Measurements from ENCODE around the gene HIBADH.

The HIBADH gene

GRCh38 chr7:27662490-27663205 is at the start of gene HIBADH:
Gene HIBADH, minus strand, starts transcription at chr7:27662883. Its CDS starts 95 bp downstream, at chr7:27662788.
- peak; percentile 100 for DNase-seq (ENCODE audit: low read depth, low spot score)
- TF ChIP-seq CTCF (IDR thresholded peaks at IDR 0.05; ENCODE audit: low read depth, low read length) = no peak
- in situ Hi-C loops (cut with HindIII; ENCODE audit: low sequenced_read_pairs) = no loop called here
- peak within 1 kb of the TSS; percentile 89 for H3K4me3 ChIP-seq (ENCODE audit: low read depth, low read length)

DNA sequence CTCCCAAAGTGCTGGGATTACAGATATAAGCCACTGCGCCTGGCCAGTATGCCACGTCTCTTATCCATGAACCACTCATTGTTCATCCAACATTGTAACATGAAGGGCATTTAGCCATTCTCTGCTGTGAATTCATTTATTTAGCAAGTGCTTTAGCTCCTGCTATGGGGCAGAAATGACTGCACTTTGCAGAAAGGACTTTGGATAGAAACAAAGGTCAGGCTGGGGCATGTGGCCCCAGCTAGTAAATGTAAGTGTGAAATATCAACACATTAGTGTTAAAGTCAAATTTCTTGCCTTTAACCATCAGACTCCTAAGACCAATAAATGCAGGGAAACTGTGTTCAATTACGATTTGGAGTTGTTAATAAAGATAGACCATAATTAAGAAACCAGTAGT is 49.5 kb upstream of the HIBADH start:
- DNase-seq (ENCODE audit: low read depth, low spot score) = no peak
- TF ChIP-seq CTCF (IDR thresholded peaks at IDR 0.05; ENCODE audit: low read depth, low read length) = no peak
- in situ Hi-C loops (cut with HindIII; ENCODE audit: low sequenced_read_pairs) = no loop called here

GRCh38 chr7:27709137-27710075 is 46.7 kb upstream of the HIBADH start:
- H3K4me3 ChIP-seq (ENCODE audit: low read depth, low read length) = no peak overlapping the region
- TF ChIP-seq CTCF (IDR thresholded peaks at IDR 0.05; ENCODE audit: low read depth, low read length) = no peak
- peak; percentile 53 for DNase-seq (ENCODE audit: low read depth, low spot score)
- in situ Hi-C loops (cut with HindIII; ENCODE audit: low sequenced_read_pairs) = no loop called here

More for the DNA sequence above, 49.5 kb upstream of the HIBADH start:
- no peak overlapping the region for H3K4me3 ChIP-seq (ENCODE audit: low read depth, low read length)

DNA sequence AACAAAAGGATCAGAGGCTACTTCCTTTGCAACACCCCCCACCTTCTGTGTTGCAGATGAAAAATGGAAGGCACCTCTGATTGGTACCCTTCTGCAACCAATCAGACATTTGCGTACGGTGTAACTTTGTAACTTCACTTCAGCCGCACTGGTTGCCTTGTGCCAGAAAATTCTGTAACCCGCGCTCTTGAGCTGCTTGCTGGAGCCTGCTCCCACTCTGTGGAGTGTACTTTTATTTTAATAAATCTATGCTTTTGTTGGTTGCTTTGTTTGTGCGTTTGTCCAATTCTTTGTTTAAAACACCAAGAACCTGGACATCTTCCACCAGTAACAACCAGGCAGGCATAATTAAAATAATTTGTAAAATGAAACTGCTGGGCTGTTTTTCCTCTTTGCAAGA is 45.8 kb upstream of the HIBADH start:
- TF ChIP-seq CTCF (IDR thresholded peaks at IDR 0.05; ENCODE audit: low read depth, low read length) = no peak
- in situ Hi-C loops (cut with HindIII; ENCODE audit: low sequenced_read_pairs) = no loop called here
- no peak for DNase-seq (ENCODE audit: low read depth, low spot score)
- H3K4me3 ChIP-seq (ENCODE audit: low read depth, low read length) = no peak overlapping the region

DNA sequence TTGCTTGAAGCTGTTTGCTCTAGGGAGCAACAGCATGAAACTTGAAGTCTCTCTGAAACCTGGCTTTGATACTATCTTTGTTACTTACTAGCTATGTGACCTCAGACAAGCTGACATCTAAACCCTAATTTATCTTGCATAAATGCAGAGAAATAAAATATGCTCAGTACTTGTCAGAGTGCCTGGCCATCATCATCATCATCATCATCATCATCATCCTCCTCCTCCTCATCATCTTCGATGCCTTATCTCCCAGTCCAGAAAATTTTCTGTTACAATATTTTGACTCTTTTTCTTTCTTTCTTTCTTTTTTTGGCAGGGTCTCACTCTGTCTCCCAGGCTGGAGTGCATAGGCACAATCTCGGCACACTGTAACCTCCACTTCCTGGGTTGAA is 42.5 kb upstream of the HIBADH start:
- DNase-seq (ENCODE audit: low read depth, low spot score) = no peak
- H3K4me3 ChIP-seq (ENCODE audit: low read depth, low read length) = no peak overlapping the region
- no peak for TF ChIP-seq CTCF (IDR thresholded peaks at IDR 0.05; ENCODE audit: low read depth, low read length)
- in situ Hi-C loops (cut with HindIII; ENCODE audit: low sequenced_read_pairs) = no loop called here

DNA sequence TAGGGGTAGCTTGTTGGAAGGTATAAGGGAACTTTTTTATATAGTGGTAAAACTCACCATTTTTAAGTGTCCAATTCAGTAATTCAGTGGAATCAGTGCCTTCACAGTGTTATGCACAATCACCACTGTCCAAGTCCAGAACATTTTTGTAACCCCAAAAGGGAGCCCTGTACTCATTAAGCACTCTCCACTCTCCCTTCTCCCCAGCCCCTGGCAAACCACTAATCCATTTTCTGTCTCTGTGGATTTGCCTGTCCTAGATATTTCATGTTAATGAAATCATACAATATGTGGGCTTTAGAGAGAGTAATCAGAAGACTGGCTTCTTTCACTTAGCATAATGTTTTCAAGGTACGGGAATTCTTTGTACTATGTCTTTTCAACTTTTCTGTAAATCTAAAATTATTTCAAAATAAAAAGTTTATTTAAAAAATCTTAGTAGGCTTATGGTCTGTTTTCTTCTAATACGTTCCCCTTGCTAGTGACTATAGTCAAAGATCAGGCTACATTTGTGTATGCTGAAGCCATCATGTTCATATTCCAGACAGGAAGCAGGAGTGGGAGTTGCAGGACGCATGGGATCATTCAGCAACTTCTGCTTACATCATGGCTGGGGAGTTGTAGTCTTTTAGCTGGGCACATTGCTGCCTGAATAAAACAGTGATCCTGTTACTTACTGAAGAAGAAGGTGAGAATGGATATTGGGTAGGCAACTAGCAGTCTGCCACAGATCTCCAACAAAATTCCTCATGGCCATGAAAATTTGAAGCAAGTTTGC is 41.9 kb upstream of the HIBADH start:
- TF ChIP-seq CTCF (IDR thresholded peaks at IDR 0.05; ENCODE audit: low read depth, low read length) = no peak
- in situ Hi-C loops (cut with HindIII; ENCODE audit: low sequenced_read_pairs) = no loop called here
- H3K4me3 ChIP-seq (ENCODE audit: low read depth, low read length) = no peak overlapping the region
- no peak for DNase-seq (ENCODE audit: low read depth, low spot score)

Data from astrocyte of the spinal cord (primary cell).